H1 (cell line): ENCODE measurements around the gene RGS8. TPM values are rescaled to one million over a fixed set of nuclear protein-coding genes. Genes with fewer than 3 reads are reported as not detected.

Experiments used
- CTCF ChIA-PET: fragments of 300-600 bp; sonication (Branson Sonifier 250); formaldehyde crosslinking; loops from one replicate; lab custom pipeline; 2021; ENCODE audit not compliant: partially characterized antibody; lab: Charles Lee
- POLR2A ChIA-PET: fragments of 300-600 bp; sonication (Branson Sonifier 250); formaldehyde crosslinking; loops from one replicate; lab custom pipeline; 2021; ENCODE audit warnings: inconsistent platforms; ENCODE audit not compliant: partially characterized antibody; lab: Charles Lee
- DNase-seq, 2 experiments: peaks; one replicate each; pipeline versions ENCODE4 v3.0.0 to v3.0.0-alpha.2; 2010 to 2022; ENCODE audit warnings: low spot score in 2 of 2, low read depth in 1 of 2, mixed read lengths in 1 of 2
- FAIRE-seq: peaks from 2 replicates; lab custom pipeline; 2011; peaks lifted over from hg19 to GRCh38; lab: Jason Lieb, UNC
- H2AFZ ChIP-seq: 2 replicates; pipeline ENCODE4 v1.8.1; 2012; ENCODE audit warnings: low read length, inconsistent platforms
- H2AK5ac ChIP-seq: 2 replicates; pipeline ENCODE4 v1.6.1; 2013; ENCODE audit warnings: low read depth, low read length
- H2BK120ac ChIP-seq: replicated peaks from 2 replicates; pipeline ENCODE3; 2013; ENCODE audit warnings: low read depth, low read length, inconsistent platforms
- H2BK12ac ChIP-seq: 2 replicates; pipeline ENCODE4 v1.6.1; 2013; ENCODE audit warnings: low read depth, low read length
- H2BK15ac ChIP-seq: 2 replicates; pipeline ENCODE4 v1.6.1; 2013; ENCODE audit warnings: low read length
- H2BK20ac ChIP-seq: 2 replicates; pipeline ENCODE4 v1.6.1; 2013; ENCODE audit warnings: low read length
- H2BK5ac ChIP-seq: 2 replicates; pipeline ENCODE4 v1.6.1; 2013; ENCODE audit warnings: low read depth, low read length
- H3K14ac ChIP-seq: 2 replicates; pipeline ENCODE4 v1.6.1; 2013; ENCODE audit warnings: inconsistent platforms; ENCODE audit not compliant: insufficient read length
- H3K18ac ChIP-seq: 2 replicates; pipeline ENCODE4 v1.6.1; 2013; ENCODE audit warnings: low read length; ENCODE audit errors: extremely low read depth
- H3K23ac ChIP-seq: 2 replicates; pipeline ENCODE4 v1.6.1; 2013; ENCODE audit warnings: inconsistent platforms; ENCODE audit not compliant: insufficient read length
- H3K23me2 ChIP-seq: 2 replicates; pipeline ENCODE4 v1.6.1; 2013; ENCODE audit warnings: low read depth, low read length
- H3K27ac ChIP-seq: 2 replicates; pipeline ENCODE4 v1.6.1; 2011; ENCODE audit warnings: low read depth, low read length, inconsistent platforms
- H3K27me3 ChIP-seq, 4 experiments: replicated peaks in 1 of 4; 1 replicate in 1 of 4; 2 replicates in 3 of 4; pipeline versions ENCODE4 v1.6.1 to v1.8.1; 2011 to 2013; ENCODE audit warnings: low read length in 3 of 4, mild to moderate bottlenecking in 3 of 4, inconsistent platforms in 2 of 4, mixed read lengths in 2 of 4, moderate library complexity in 1 of 4; ENCODE audit not compliant: control insufficient read depth in 3 of 4, insufficient read depth in 3 of 4; ENCODE audit errors: extremely low read depth in 1 of 4
- H3K36me3 ChIP-seq, 4 experiments: 2 replicates each; pipeline versions ENCODE4 v1.6.1 to v1.8.1; 2011 to 2013; ENCODE audit warnings: mild to moderate bottlenecking in 4 of 4, low read length in 3 of 4, moderate library complexity in 2 of 4, control low read depth in 1 of 4, inconsistent platforms in 1 of 4; ENCODE audit not compliant: insufficient read depth in 4 of 4, control insufficient read depth in 2 of 4
- H3K4ac ChIP-seq: replicated peaks from 2 replicates; pipeline ENCODE3; 2013; ENCODE audit warnings: low read length, low read depth, mixed read lengths, inconsistent platforms; ENCODE audit not compliant: insufficient read length
- H3K4me1 ChIP-seq, 4 experiments: replicated peaks in 1 of 4; 1 replicate in 1 of 4; 2 replicates in 3 of 4; pipeline versions ENCODE4 v1.6.1 to v1.8.1; 2011 to 2013; ENCODE audit warnings: low read length in 3 of 4, inconsistent platforms in 2 of 4, mixed read lengths in 1 of 4; ENCODE audit not compliant: insufficient read depth in 4 of 4, control insufficient read depth in 3 of 4
- H3K4me2 ChIP-seq, 2 experiments: 2 replicates each; pipeline versions ENCODE4 v1.6.1 to v1.8.1; 2011 to 2013; ENCODE audit warnings: low read depth in 2 of 2, low read length in 2 of 2, control low read depth in 1 of 2, inconsistent platforms in 1 of 2, mild to moderate bottlenecking in 1 of 2; ENCODE audit not compliant: insufficient read depth in 1 of 2
- H3K4me3 ChIP-seq, 4 experiments: fragments of 200-600, 300-600 bp in 1 of 4; sonication (generic), shearing (Covaris generic), sonication (Bioruptor Twin) in 1 of 4; 2 replicates each; pipeline versions ENCODE4 v1.5.1 to v1.8.1; 2011 to 2016; ENCODE audit warnings: low read length in 4 of 4, low read depth in 3 of 4, control low read depth in 2 of 4, inconsistent platforms in 2 of 4, mild to moderate bottlenecking in 2 of 4, mixed read lengths in 1 of 4, moderate library complexity in 1 of 4; ENCODE audit not compliant: insufficient read depth in 2 of 4; ENCODE audit errors: extremely low read depth in 1 of 4
- H3K56ac ChIP-seq: replicated peaks from 2 replicates; pipeline ENCODE3; 2013; ENCODE audit warnings: low read depth, mild to moderate bottlenecking, mixed read lengths, low read length, inconsistent platforms; ENCODE audit not compliant: insufficient read length
- H3K79me1 ChIP-seq: 2 replicates; pipeline ENCODE4 v1.6.1; 2013; ENCODE audit warnings: low read depth, low read length, control low read depth
- H3K79me2 ChIP-seq, 2 experiments: 2 replicates each; pipeline versions ENCODE4 v1.6.1 to v1.8.1; 2012 to 2013; ENCODE audit warnings: low read length in 2 of 2, mild to moderate bottlenecking in 2 of 2, inconsistent platforms in 1 of 2; ENCODE audit not compliant: insufficient read depth in 2 of 2, control insufficient read depth in 1 of 2
- H3K9ac ChIP-seq, 4 experiments: replicated peaks in 1 of 4; 1 replicate in 1 of 4; 2 replicates in 3 of 4; pipeline versions ENCODE4 v1.6.1 to v1.8.1; 2011 to 2013; ENCODE audit warnings: low read depth in 3 of 4, low read length in 3 of 4, control low read depth in 2 of 4, mild to moderate bottlenecking in 2 of 4, moderate library complexity in 2 of 4, inconsistent platforms in 1 of 4; ENCODE audit errors: extremely low read depth in 1 of 4
- H3K9me3 ChIP-seq, 2 experiments: 2 replicates each; pipeline versions ENCODE4 v1.6.1 to v1.8.1; 2012 to 2013; ENCODE audit warnings: mild to moderate bottlenecking in 2 of 2, moderate library complexity in 2 of 2, control low read depth in 1 of 2, inconsistent platforms in 1 of 2, low read depth in 1 of 2, low read length in 1 of 2, mixed read lengths in 1 of 2; ENCODE audit not compliant: insufficient read depth in 2 of 2
- H4K20me1 ChIP-seq, 2 experiments: replicated peaks in 1 of 2; 2 replicates each; pipeline versions ENCODE3 to v1.8.1; 2011 to 2013; ENCODE audit warnings: inconsistent platforms in 2 of 2, low read length in 2 of 2, mild to moderate bottlenecking in 1 of 2; ENCODE audit not compliant: insufficient read depth in 2 of 2, control insufficient read depth in 1 of 2
- H4K5ac ChIP-seq: 2 replicates; pipeline ENCODE4 v1.6.1; 2013; ENCODE audit warnings: low read length, low read depth, mixed read lengths, inconsistent platforms; ENCODE audit not compliant: insufficient read length
- H4K8ac ChIP-seq: 2 replicates; pipeline ENCODE4 v1.8.0; 2013; ENCODE audit warnings: mild to moderate bottlenecking, moderate library complexity, low read length, inconsistent platforms; ENCODE audit not compliant: insufficient read depth; ENCODE audit errors: extremely low read depth
- H4K91ac ChIP-seq: replicated peaks from 2 replicates; pipeline ENCODE3; 2013; ENCODE audit warnings: low read length, mixed read lengths, inconsistent platforms; ENCODE audit not compliant: insufficient read length
- EP300 ChIP-seq, 2 experiments: IDR thresholded peaks; 1 replicate in 1 of 2; 2 replicates in 1 of 2; pipeline ENCODE4 v1.6.1; 2011 to 2012; ENCODE audit warnings: low read depth in 2 of 2, low read length in 2 of 2, mild to moderate bottlenecking in 2 of 2, borderline replicate concordance in 1 of 2, inconsistent platforms in 1 of 2, moderate library complexity in 1 of 2
- EZH2 ChIP-seq: fragments of 200-600 bp; sonication (generic); IDR thresholded peaks from 2 replicates; pipeline ENCODE4 v1.7.1; 2012; ENCODE audit warnings: low read depth, mild to moderate bottlenecking, moderate library complexity, low read length, inconsistent platforms; ENCODE audit not compliant: severe bottlenecking
- WGBS, 2 experiments: shearing (Covaris generic) in 1 of 2; methylation state at CpG; one replicate each; pipeline versions ENCODE4 v1.1.6 to v1.1.7; 2013 to 2015; ENCODE audit warnings: low lambda C conversion rate in 2 of 2, mixed read lengths in 2 of 2, inconsistent platforms in 1 of 2, low coverage in 1 of 2, missing lambda C conversion rate in 1 of 2; ENCODE audit not compliant: insufficient replicate concordance in 2 of 2, insufficient coverage in 1 of 2, insufficient read length in 1 of 2; ENCODE audit errors: extremely low coverage in 1 of 2, missing lambda C conversion rate in 1 of 2; 5-methylcytosine and 5-hydroxymethylcytosine counted together
- polyA plus RNA-seq, 7 experiments: library from polyadenylated mRNA; depleted of rRNA in 3 of 7; stranded (reverse) in 5 of 7; unstranded in 2 of 7; fragments of >200 nt in 5 of 7; fragments of 200-250 nt in 2 of 7; gene quantifications; 1 replicate in 5 of 7; 2 replicates in 1 of 7; 4 replicates in 1 of 7; pipeline versions ENCODE4 v1.2.1 to v1.2.3, GENCODE V29; 2011 to 2013; ENCODE audit warnings: missing spikeins in 2 of 7, mixed read lengths in 2 of 7
- total RNA-seq: library from RNA; stranded (reverse); fragmentation: NEBNext Ultra II Directional; extraction: Animal tissue kit (Norgen Biotek cat#: 25700); gene quantifications from 2 replicates; pipeline ENCODE4 v1.2.1, GENCODE V29; 2021
- TF ChIP-seq, protein P1 (sequence below): IDR thresholded peaks from 2 replicates; pipeline ENCODE4 v1.6.1; 2011; ENCODE audit warnings: low read length, improper control_type of control experiment

Gene RGS8
- total and polyA plus RNA-seq, 2 of the 8 experiments (the other 6 are each of a cell fraction or from before 2014, with no cell fraction given): 0.13 to 0.23 TPM

DNA sequence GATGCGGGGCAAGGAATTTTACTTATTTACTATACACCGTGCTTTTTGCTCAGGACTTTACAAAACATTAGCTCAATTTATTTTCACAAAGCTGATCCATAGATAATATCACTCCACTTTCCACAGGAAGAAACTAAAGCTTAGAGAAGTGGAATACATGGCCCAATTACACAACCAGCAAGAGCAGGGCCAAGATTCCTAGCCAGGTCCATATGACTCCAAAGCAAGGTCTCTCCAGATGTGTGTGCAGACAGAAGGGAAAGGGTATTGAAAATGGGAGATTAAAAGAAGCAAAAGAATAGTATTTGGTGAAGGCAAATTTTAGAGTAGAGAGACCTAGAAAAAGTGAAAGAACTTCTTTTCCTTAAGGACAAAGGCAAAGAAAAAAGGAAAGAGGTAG, 30.4 kb downstream of the RGS8 start:
- no peak for DNase-seq
- Histone ChIP-seq H4K20me1 (no peaks in the 10 kb centered on the region), H3K23me2 (no peaks in the 10 kb centered on the region), H2BK120ac (no peak overlapping the region), H2BK20ac (no peak overlapping the region), H3K36me3 (no peaks in the 10 kb centered on the region), H2BK12ac (no peak overlapping the region), H4K5ac (no peak overlapping the region), H3K4me2 (no peak overlapping the region), H3K4me3 (no peak overlapping the region), H2BK5ac (no peak overlapping the region), H3K9ac (no peak overlapping the region), H4K8ac (no peak overlapping the region), H3K27ac (no peak overlapping the region), H3K23ac (no peak overlapping the region), H3K56ac (no peak overlapping the region), H2BK15ac (no peak overlapping the region), H3K14ac (no peak overlapping the region), H3K4ac (no peak overlapping the region), H3K9me3 (no peaks in the 10 kb centered on the region), H3K79me2 (no peaks in the 10 kb centered on the region), H3K27me3 (no peaks in the 10 kb centered on the region; a peak in 1 of 7 replicates), H3K4me1 (no peaks in the 10 kb centered on the region; a peak in 1 of 7 replicates), H3K18ac (no peak overlapping the region), H3K79me1 (no peaks in the 10 kb centered on the region), H2AFZ (no peak overlapping the region), H2AK5ac (no peak overlapping the region), H4K91ac (no peak overlapping the region)
- CTCF ChIA-PET: interaction anchor here (0.8 to 1.1 kb wide), 2 partner anchors 16 to 58 kb away, joined by 3 to 4 read pairs; no protein-coding TSS in a partner anchor
- FAIRE-seq: no peak
- POLR2A ChIA-PET: interaction anchor here (0.7 kb wide), 1 partner anchor 19 kb away, joined by 3 read pairs; no protein-coding TSS in a partner anchor
- WGBS, 2 experiments: 97% methylated on average over 2 of the region's 2 CpGs; no CpG with 5 or more reads in 1 of the 2 experiments
- TF ChIP-seq EP300 (IDR thresholded peaks at IDR 0.05; ENCODE audit: borderline replicate concordance in 1 of 2, low read depth in 2 of 2, low read length in 2 of 2) (no peak), EZH2 (no peak)
- TF ChIP-seq, protein P1, sequence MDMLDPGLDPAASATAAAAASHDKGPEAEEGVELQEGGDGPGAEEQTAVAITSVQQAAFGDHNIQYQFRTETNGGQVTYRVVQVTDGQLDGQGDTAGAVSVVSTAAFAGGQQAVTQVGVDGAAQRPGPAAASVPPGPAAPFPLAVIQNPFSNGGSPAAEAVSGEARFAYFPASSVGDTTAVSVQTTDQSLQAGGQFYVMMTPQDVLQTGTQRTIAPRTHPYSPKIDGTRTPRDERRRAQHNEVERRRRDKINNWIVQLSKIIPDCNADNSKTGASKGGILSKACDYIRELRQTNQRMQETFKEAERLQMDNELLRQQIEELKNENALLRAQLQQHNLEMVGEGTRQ: no peak
